GM23248 (cell line): Measurements from ENCODE around the gene DST.

Experiments
- EZH2 ChIP-seq: fragments of 200-600 bp; sonication (generic); IDR thresholded peaks from 2 replicates; pipeline ENCODE4 v1.6.1; 2018; ENCODE audit warnings: antibody characterized with exemption, mild to moderate bottlenecking; ENCODE audit not compliant: insufficient read depth, poor library complexity, severe bottlenecking
- EZH2phosphoT487 ChIP-seq: fragments of 200-600 bp; sonication (generic); IDR thresholded peaks from 2 replicates; pipeline ENCODE4 v1.6.1; 2018; ENCODE audit warnings: antibody characterized with exemption, moderate library complexity, mild to moderate bottlenecking, low read depth; ENCODE audit not compliant: insufficient read depth

- TF ChIP-seq EZH2, result no peak
- no peak for TF ChIP-seq EZH2phosphoT487
Measured at GRCh38 chr6:56620229-56620868, 22.3 kb downstream of the DST start.
